GM23338 (cell line): ENCODE measurements around the gene NEK6. TPM values are rescaled to one million over a fixed set of nuclear protein-coding genes. Genes with fewer than 3 reads are reported as not detected.
A peak's percentile ranks its signal among the peaks of the same experiment; 100 is the strongest.

Experiments
- ATAC-seq: fragments of 200-7000 bp; cut with Tn5 transposase; 3 replicates; pipeline ENCODE4 v1.9.1; 2020
- DNase-seq: peaks from one replicate; pipeline ENCODE4 v3.0.0-alpha.2; 2015; ENCODE audit warnings: low spot score
- H2AFZ ChIP-seq: fragments of 200-600 bp; sonication (generic); 2 replicates; pipeline ENCODE4 v1.8.0; 2016; ENCODE audit warnings: antibody characterized with exemption, mild to moderate bottlenecking, moderate library complexity
- H3F3A ChIP-seq: fragments of 200-600 bp; sonication (generic); replicated peaks from 2 replicates; pipeline ENCODE4 v1.8.0; 2017; ENCODE audit warnings: antibody characterized with exemption, mixed run types, low read depth
- H3K27ac ChIP-seq: fragments of 200-600 bp; sonication (generic); 2 replicates; pipeline ENCODE4 v1.6.1; 2016; ENCODE audit warnings: low read depth
- H3K27me3 ChIP-seq: fragments of 200-600 bp; sonication (generic); 2 replicates; pipeline ENCODE4 v1.8.0; 2016; ENCODE audit warnings: mild to moderate bottlenecking, mixed run types, moderate library complexity; ENCODE audit not compliant: insufficient read depth
- H3K36me3 ChIP-seq: fragments of 200-600 bp; sonication (generic); 2 replicates; pipeline ENCODE4 v1.8.0; 2016; ENCODE audit warnings: mild to moderate bottlenecking; ENCODE audit not compliant: insufficient read depth
- H3K4me1 ChIP-seq: fragments of 200-600 bp; sonication (generic); 2 replicates; pipeline ENCODE4 v1.8.0; 2016; ENCODE audit warnings: mild to moderate bottlenecking, moderate library complexity; ENCODE audit not compliant: insufficient read depth
- H3K4me2 ChIP-seq: fragments of 200-600 bp; sonication (generic); 2 replicates; pipeline ENCODE4 v1.7.1; 2017; ENCODE audit warnings: mixed run types
- H3K4me3 ChIP-seq: fragments of 200-600 bp; sonication (generic); 2 replicates; pipeline ENCODE4 v1.6.1; 2016; ENCODE audit warnings: mixed run types
- H3K79me2 ChIP-seq: fragments of 200-600 bp; sonication (generic); replicated peaks from 2 replicates; pipeline ENCODE4 v1.8.0; 2017; ENCODE audit warnings: mild to moderate bottlenecking; ENCODE audit not compliant: insufficient read depth
- H3K9me2 ChIP-seq: fragments of 200-600 bp; sonication (generic); 2 replicates; pipeline ENCODE4 v1.8.0; 2017; ENCODE audit not compliant: insufficient read depth
- H4K20me1 ChIP-seq: fragments of 200-600 bp; sonication (generic); replicated peaks from 2 replicates; pipeline ENCODE4 v1.8.0; 2017; ENCODE audit warnings: mild to moderate bottlenecking; ENCODE audit not compliant: insufficient read depth
- H3K27ac Mint-ChIP-seq: 2 replicates; pipeline ENCODE4 v1.8.0; 2020; ENCODE audit warnings: inconsistent platforms, mild to moderate bottlenecking, moderate library complexity, mixed read lengths
- H3K27me3 Mint-ChIP-seq: 3 replicates; pipeline ENCODE4 v1.8.0; 2022; ENCODE audit warnings: low read depth, mild to moderate bottlenecking, moderate library complexity, mixed read lengths, inconsistent platforms; ENCODE audit not compliant: insufficient read depth, poor library complexity
- H3K36me3 Mint-ChIP-seq: 3 replicates; pipeline ENCODE4 v1.8.0; 2021; ENCODE audit warnings: low read depth, mild to moderate bottlenecking, inconsistent platforms, moderate library complexity, mixed read lengths
- H3K4me1 Mint-ChIP-seq: 3 replicates; pipeline ENCODE4 v1.8.0; 2020; ENCODE audit warnings: mild to moderate bottlenecking, inconsistent platforms, mixed read lengths
- H3K4me3 Mint-ChIP-seq: 3 replicates; pipeline ENCODE4 v1.8.0; 2021; ENCODE audit warnings: moderate library complexity, mild to moderate bottlenecking, inconsistent platforms, mixed read lengths
- H3K9me3 Mint-ChIP-seq: 3 replicates; pipeline ENCODE4 v1.8.0; 2020; ENCODE audit warnings: moderate library complexity, mild to moderate bottlenecking, inconsistent platforms, mixed read lengths
- EZH2 ChIP-seq: fragments of 200-600 bp; sonication (generic); IDR thresholded peaks from one replicate; pipeline ENCODE4 v1.8.0; 2017; ENCODE audit warnings: antibody characterized with exemption, mild to moderate bottlenecking, low read depth; ENCODE audit not compliant: unreplicated experiment
- polyA plus RNA-seq: library from polyadenylated mRNA; unstranded; fragments of >200 nt; fragmentation: Nextera tagmentation; extraction: Ambion mirVana; gene quantifications from 2 replicates; pipeline ENCODE4 v1.2.1, GENCODE V29; 2016
- total RNA-seq: library from RNA; depleted of rRNA; stranded (reverse); fragments of >200 nt; shearing (Covaris generic); gene quantifications from 2 replicates; pipeline ENCODE4 v1.2.3, GENCODE V29; 2014
- TF ChIP-seq, protein P1 (sequence below), 2 experiments: fragments of 200-600 bp in 1 of 2; sonication (generic) in 1 of 2; conservative IDR thresholded peaks; 2 replicates each; pipeline versions ENCODE4 v1.5.1 to v1.6.1; 2016 to 2017; ENCODE audit warnings: antibody characterized with exemption in 2 of 2, low read depth in 2 of 2, mild to moderate bottlenecking in 2 of 2, moderate library complexity in 1 of 2
- TF ChIP-seq, protein P2 (sequence below): fragments of 250-450 bp; sonication (Bioruptor Pico); IDR thresholded peaks from 2 replicates; pipeline ENCODE4 v1.5.0; 2020; ENCODE audit warnings: mild to moderate bottlenecking, moderate library complexity
- TF ChIP-seq, protein P3 (sequence below): IDR thresholded peaks from 2 replicates; pipeline ENCODE4 v1.6.1; 2016; ENCODE audit warnings: antibody characterized with exemption

The NEK6 gene
- total and polyA plus RNA-seq, 2 experiments from 2014 or later: 8.1 to 11.2 TPM

DNA sequence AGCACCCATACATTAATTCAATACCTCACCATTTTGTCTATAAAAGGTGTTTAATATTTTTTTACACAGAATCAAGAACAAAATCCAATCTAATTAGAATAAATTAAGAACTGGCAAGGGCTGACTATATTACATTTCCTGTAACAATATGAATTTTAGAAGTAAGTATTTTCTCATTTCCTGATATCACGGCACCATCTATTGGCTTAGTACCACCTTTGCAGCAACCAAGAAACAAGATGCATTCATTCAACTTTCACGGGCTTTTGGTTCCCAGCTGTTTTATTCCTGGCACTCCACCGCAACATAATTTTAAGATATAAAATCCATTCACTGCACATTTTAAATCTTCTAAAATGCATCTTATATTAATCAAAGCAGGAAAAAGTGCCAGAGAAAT, 136.8 kb downstream of the NEK6 start:
- peaks cover 50% of the 10 kb centered on the region for H3K4me1 Mint-ChIP-seq
- Histone ChIP-seq H3K9me2 (no peaks in the 10 kb centered on the region), H3K36me3 (no peaks in the 10 kb centered on the region), H2AFZ (no peak overlapping the region), H3F3A (0 out of 2 replicates have a peak, but pooled peaks cover 2% of the 10 kb centered on the region), H4K20me1 (peaks cover 40% of the 10 kb centered on the region), H3K27ac (no peak overlapping the region), H3K4me1 (peaks cover 25% of the 10 kb centered on the region), H3K4me3 (no peak overlapping the region), H3K27me3 (no peaks in the 10 kb centered on the region), H3K79me2 (peaks cover 100% of the 10 kb centered on the region), H3K4me2 (no peak overlapping the region)
- no peak for DNase-seq
- H3K9me3 Mint-ChIP-seq: no peaks in the 10 kb centered on the region
- ATAC-seq: no peak
- peaks cover 3% of the 10 kb centered on the region; the same call in 2 of the 3 replicates for H3K36me3 Mint-ChIP-seq
- peaks cover 2% of the 10 kb centered on the region for H3K27me3 Mint-ChIP-seq
- H3K27ac Mint-ChIP-seq: no peak overlapping the region
- TF ChIP-seq, protein P1, sequence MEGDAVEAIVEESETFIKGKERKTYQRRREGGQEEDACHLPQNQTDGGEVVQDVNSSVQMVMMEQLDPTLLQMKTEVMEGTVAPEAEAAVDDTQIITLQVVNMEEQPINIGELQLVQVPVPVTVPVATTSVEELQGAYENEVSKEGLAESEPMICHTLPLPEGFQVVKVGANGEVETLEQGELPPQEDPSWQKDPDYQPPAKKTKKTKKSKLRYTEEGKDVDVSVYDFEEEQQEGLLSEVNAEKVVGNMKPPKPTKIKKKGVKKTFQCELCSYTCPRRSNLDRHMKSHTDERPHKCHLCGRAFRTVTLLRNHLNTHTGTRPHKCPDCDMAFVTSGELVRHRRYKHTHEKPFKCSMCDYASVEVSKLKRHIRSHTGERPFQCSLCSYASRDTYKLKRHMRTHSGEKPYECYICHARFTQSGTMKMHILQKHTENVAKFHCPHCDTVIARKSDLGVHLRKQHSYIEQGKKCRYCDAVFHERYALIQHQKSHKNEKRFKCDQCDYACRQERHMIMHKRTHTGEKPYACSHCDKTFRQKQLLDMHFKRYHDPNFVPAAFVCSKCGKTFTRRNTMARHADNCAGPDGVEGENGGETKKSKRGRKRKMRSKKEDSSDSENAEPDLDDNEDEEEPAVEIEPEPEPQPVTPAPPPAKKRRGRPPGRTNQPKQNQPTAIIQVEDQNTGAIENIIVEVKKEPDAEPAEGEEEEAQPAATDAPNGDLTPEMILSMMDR (conservative IDR thresholded peaks at IDR 0.05; ENCODE audit: low read depth in 2 of 2): peak in 1 of 2 experiments; percentile 33; a peak in 3 of 4 replicates
- TF ChIP-seq, protein P2, sequence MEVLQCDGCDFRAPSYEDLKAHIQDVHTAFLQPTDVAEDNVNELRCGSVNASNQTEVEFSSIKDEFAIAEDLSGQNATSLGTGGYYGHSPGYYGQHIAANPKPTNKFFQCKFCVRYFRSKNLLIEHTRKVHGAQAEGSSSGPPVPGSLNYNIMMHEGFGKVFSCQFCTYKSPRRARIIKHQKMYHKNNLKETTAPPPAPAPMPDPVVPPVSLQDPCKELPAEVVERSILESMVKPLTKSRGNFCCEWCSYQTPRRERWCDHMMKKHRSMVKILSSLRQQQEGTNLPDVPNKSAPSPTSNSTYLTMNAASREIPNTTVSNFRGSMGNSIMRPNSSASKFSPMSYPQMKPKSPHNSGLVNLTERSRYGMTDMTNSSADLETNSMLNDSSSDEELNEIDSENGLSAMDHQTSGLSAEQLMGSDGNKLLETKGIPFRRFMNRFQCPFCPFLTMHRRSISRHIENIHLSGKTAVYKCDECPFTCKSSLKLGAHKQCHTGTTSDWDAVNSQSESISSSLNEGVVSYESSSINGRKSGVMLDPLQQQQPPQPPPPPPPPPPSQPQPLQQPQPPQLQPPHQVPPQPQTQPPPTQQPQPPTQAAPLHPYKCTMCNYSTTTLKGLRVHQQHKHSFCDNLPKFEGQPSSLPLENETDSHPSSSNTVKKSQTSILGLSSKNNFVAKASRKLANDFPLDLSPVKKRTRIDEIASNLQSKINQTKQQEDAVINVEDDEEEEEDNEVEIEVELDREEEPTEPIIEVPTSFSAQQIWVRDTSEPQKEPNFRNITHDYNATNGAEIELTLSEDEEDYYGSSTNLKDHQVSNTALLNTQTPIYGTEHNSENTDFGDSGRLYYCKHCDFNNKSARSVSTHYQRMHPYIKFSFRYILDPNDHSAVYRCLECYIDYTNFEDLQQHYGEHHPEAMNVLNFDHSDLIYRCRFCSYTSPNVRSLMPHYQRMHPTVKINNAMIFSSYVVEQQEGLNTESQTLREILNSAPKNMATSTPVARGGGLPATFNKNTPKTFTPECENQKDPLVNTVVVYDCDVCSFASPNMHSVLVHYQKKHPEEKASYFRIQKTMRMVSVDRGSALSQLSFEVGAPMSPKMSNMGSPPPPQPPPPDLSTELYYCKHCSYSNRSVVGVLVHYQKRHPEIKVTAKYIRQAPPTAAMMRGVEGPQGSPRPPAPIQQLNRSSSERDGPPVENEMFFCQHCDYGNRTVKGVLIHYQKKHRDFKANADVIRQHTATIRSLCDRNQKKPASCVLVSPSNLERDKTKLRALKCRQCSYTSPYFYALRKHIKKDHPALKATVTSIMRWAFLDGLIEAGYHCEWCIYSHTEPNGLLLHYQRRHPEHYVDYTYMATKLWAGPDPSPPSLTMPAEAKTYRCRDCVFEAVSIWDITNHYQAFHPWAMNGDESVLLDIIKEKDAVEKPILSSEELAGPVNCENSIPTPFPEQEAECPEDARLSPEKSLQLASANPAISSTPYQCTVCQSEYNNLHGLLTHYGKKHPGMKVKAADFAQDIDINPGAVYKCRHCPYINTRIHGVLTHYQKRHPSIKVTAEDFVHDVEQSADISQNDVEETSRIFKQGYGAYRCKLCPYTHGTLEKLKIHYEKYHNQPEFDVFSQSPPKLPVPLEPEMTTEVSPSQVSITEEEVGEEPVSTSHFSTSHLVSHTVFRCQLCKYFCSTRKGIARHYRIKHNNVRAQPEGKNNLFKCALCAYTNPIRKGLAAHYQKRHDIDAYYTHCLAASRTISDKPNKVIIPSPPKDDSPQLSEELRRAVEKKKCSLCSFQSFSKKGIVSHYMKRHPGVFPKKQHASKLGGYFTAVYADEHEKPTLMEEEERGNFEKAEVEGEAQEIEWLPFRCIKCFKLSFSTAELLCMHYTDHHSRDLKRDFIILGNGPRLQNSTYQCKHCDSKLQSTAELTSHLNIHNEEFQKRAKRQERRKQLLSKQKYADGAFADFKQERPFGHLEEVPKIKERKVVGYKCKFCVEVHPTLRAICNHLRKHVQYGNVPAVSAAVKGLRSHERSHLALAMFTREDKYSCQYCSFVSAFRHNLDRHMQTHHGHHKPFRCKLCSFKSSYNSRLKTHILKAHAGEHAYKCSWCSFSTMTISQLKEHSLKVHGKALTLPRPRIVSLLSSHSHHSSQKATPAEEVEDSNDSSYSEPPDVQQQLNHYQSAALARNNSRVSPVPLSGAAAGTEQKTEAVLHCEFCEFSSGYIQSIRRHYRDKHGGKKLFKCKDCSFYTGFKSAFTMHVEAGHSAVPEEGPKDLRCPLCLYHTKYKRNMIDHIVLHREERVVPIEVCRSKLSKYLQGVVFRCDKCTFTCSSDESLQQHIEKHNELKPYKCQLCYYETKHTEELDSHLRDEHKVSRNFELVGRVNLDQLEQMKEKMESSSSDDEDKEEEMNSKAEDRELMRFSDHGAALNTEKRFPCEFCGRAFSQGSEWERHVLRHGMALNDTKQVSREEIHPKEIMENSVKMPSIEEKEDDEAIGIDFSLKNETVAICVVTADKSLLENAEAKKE: no peak
- TF ChIP-seq, protein P3, sequence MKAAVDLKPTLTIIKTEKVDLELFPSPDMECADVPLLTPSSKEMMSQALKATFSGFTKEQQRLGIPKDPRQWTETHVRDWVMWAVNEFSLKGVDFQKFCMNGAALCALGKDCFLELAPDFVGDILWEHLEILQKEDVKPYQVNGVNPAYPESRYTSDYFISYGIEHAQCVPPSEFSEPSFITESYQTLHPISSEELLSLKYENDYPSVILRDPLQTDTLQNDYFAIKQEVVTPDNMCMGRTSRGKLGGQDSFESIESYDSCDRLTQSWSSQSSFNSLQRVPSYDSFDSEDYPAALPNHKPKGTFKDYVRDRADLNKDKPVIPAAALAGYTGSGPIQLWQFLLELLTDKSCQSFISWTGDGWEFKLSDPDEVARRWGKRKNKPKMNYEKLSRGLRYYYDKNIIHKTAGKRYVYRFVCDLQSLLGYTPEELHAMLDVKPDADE: no peak
- TF ChIP-seq EZH2: no peak
- no peak overlapping the region for H3K4me3 Mint-ChIP-seq
